Measurements from ENCODE around the gene WDPCP. TPM values are rescaled to one million over a fixed set of nuclear protein-coding genes. Genes with fewer than 3 reads are reported as not detected.
"Not testable (repeated sequence)": the region's sequence is repeated elsewhere in the genome, so short reads cannot be mapped to it uniquely, and the experiment has no call there.

Gene WDPCP
- total RNA-seq, 1 donor, result 14.5 TPM

- H3K4me1 ChIP-seq (ENCODE audit: insufficient read depth, low read length); H3K9me3 ChIP-seq (ENCODE audit: low read depth, low read length); H3K4me3 ChIP-seq (ENCODE audit: low read length); H3K27me3 ChIP-seq (ENCODE audit: insufficient read depth, low read length): not testable (repeated sequence)
Measured at GRCh38 chr2:63573726-63574345, 14.4 kb downstream of the WDPCP start.

DNA sequence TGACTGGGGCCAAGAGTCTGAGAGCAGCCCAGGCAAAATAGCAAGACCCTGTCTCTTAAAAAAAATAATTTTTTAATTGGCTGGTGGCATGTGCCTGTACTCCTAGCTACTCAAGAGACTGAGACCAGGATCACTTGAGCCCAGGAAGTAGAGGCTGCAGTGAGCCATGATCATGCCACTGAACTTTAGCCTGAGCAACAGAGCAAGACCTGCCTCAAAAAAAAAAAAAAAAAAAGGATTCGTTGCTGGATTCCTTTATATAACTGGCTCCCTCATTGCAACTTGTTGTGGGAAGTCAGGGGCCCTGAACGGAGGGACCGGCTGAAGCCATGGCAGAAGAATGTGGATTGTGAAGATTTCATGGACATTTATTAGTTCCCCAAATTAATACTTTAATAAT is 15.3 kb downstream of the WDPCP start:
- H3K4me3 ChIP-seq (ENCODE audit: low read length); H3K9me3 ChIP-seq (ENCODE audit: low read depth, low read length); H3K4me1 ChIP-seq (ENCODE audit: insufficient read depth, low read length); H3K27me3 ChIP-seq (ENCODE audit: insufficient read depth, low read length): not testable (repeated sequence)

DNA sequence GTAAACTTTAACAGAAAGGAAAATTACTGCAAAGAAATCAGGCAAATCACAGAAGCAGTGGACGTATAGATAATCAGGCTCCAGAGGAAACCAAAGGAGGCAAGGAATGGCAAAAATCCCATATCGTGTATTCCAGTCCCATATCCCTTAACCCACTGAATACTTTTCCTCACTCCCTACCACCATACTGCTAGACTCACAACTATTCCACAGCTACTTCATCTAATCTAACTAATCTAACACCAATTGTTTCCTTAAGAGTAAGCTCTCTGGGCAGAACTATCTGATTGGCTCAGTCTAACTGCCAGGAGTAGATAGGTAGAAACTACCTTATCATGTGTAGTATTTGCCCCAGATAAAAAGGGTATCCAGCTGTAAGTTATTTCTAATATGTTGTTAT is 16.3 kb downstream of the WDPCP start:
- no peaks in the 10 kb centered on the region for H3K27me3 ChIP-seq (ENCODE audit: insufficient read depth, low read length)
- H3K4me3 ChIP-seq (ENCODE audit: low read length), result no peak overlapping the region
- no peaks in the 10 kb centered on the region for H3K4me1 ChIP-seq (ENCODE audit: insufficient read depth, low read length)
- H3K9me3 ChIP-seq (ENCODE audit: low read depth, low read length), result no peaks in the 10 kb centered on the region

DNA sequence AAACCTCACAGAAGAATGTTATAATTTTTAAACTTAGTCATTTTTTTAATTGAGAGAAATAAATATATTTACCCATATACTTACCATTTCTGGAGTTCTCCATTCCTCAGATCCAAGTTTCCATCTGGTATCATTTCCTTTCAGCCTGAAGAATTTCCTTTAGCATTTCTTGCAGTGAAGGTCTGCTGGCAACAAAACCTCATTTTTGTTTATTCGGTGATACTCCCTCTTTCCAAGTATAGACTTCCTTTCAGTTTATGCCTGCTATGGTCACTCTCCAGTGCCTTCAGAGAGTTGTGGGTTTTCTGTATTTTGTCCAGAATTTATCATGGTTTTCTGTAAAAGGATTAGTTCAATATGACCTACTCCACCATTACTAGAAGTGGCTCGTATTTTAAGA is 17.0 kb downstream of the WDPCP start:
- H3K9me3 ChIP-seq (ENCODE audit: low read depth, low read length), result no peaks in the 10 kb centered on the region
- H3K27me3 ChIP-seq (ENCODE audit: insufficient read depth, low read length), result no peaks in the 10 kb centered on the region
- H3K4me1 ChIP-seq (ENCODE audit: insufficient read depth, low read length), result no peaks in the 10 kb centered on the region
- no peak overlapping the region for H3K4me3 ChIP-seq (ENCODE audit: low read length)

DNA sequence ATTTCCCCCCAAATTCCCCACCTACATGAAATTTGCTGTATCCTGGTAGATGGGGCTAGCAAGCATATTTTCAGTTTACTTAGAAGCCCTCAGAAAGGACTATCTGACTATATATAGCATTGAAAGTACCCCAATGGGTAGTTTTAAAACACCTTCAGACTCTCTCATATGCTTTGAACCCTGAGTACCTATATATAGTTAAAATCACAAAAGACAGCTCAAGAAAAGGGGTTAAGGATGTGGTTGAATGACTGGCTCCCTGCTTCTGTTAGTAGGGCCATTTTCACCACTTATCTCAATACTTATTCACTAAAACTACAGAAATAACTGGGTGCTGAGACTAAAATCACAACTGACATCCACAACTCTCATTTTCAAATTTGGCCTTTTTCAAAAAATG is 18.5 kb downstream of the WDPCP start:
- H3K4me3 ChIP-seq (ENCODE audit: low read length), result no peak overlapping the region
- no peaks in the 10 kb centered on the region for H3K9me3 ChIP-seq (ENCODE audit: low read depth, low read length)
- no peaks in the 10 kb centered on the region for H3K27me3 ChIP-seq (ENCODE audit: insufficient read depth, low read length)
- no peaks in the 10 kb centered on the region for H3K4me1 ChIP-seq (ENCODE audit: insufficient read depth, low read length)

- H3K27me3 ChIP-seq (ENCODE audit: insufficient read depth, low read length), result no peaks in the 10 kb centered on the region
- H3K4me1 ChIP-seq (ENCODE audit: insufficient read depth, low read length), result no peaks in the 10 kb centered on the region
- no peak overlapping the region for H3K4me3 ChIP-seq (ENCODE audit: low read length)
- H3K9me3 ChIP-seq (ENCODE audit: low read depth, low read length), result no peaks in the 10 kb centered on the region
Measured at GRCh38 chr2:63562751-63563150, 25.5 kb downstream of the WDPCP start.

DNA sequence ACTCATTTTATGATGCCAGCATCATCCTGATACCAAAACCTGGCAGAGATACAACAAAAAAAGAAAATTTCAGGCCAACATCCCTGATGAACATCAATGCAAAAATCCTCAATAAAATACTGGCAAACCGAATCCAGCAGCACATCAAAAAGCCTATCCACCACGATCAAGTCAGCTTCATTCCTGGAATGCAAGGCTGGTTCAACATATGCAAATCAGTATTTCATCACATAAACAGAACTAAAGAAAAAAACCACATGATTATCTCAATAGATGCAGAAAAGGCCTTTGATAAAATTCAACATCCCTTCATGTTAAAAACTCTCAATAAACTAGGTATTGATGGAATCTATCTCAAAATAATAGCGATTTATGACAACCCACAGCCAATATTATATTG is 29.4 kb downstream of the WDPCP start:
- not testable (repeated sequence) for H3K4me3 ChIP-seq (ENCODE audit: low read length); H3K9me3 ChIP-seq (ENCODE audit: low read depth, low read length)

DNA sequence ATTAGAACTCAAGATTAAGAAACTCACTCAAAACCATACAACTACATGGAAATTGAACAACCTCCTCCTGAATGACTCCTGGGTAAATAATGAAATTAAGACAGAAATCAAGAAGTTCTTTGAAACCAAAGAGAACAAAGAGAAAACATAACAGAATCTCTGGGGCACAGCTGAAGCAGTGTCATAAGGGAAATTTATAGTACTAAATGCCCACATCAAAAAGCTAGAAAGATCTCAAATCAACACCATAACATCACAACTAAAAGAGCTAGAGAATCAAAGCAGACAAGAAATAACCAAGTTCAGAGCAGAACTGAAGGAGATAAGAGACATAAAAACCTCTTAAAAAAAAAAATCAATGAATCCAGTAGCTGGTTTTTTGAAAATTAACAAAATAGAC is 30.5 kb downstream of the WDPCP start:
- not testable (repeated sequence) for H3K27me3 ChIP-seq (ENCODE audit: insufficient read depth, low read length); H3K4me3 ChIP-seq (ENCODE audit: low read length); H3K4me1 ChIP-seq (ENCODE audit: insufficient read depth, low read length); H3K9me3 ChIP-seq (ENCODE audit: low read depth, low read length)

More for the DNA sequence above, 29.4 kb downstream of the WDPCP start:
- H3K4me1 ChIP-seq (ENCODE audit: insufficient read depth, low read length); H3K27me3 ChIP-seq (ENCODE audit: insufficient read depth, low read length): not testable (repeated sequence)

GRCh38 chr2:63555931-63556330 is 32.3 kb downstream of the WDPCP start:
- H3K4me3 ChIP-seq (ENCODE audit: low read length), result no peak overlapping the region
- H3K27me3 ChIP-seq (ENCODE audit: insufficient read depth, low read length), result no peaks in the 10 kb centered on the region
- H3K4me1 ChIP-seq (ENCODE audit: insufficient read depth, low read length), result no peaks in the 10 kb centered on the region
- H3K9me3 ChIP-seq (ENCODE audit: low read depth, low read length), result peaks cover 6% of the 10 kb centered on the region

DNA sequence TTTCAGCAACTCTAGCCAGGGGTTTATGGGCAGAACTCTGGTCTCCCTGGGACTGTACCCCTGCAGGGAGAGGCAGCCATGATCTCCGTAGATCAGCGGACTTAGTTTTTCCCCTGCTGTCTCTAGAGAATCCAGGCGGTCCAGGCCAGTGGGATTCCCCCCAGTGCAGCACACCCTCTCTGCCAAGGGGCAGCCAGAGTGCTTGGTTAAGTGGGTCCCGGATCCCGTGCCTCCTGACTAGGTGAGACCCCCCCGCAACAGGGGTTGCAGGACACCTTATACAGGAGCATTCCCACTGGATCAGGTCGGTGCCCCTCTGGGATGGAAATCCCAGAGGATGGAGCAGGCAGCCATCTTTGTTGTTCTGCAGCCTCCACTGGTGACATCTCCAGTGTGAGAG is 33.0 kb downstream of the WDPCP start:
- Histone ChIP-seq H3K4me3 (ENCODE audit: low read length) (no peak overlapping the region), H3K4me1 (ENCODE audit: insufficient read depth, low read length) (no peaks in the 10 kb centered on the region), H3K9me3 (ENCODE audit: low read depth, low read length) (peaks cover 6% of the 10 kb centered on the region), H3K27me3 (ENCODE audit: insufficient read depth, low read length) (no peaks in the 10 kb centered on the region)

DNA sequence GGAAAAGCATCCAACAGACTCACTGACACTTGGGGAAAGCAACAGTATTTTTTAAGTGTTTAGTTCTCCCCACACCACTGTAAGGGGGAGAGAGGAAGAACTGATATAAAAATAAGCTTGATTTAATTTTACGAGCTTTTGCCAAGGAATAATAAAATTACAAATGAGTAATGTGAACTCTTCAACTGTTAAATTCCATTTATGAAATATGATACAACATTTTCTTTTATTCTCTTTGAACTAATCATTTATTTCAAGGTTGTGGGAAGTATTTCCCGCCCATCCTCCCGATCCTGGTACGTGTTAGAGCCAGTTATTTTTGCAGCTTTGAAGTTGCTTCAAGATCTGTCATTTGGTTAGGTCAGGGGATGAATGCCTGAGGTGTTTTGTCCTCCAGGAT is 35.2 kb downstream of the WDPCP start:
- Histone ChIP-seq H3K9me3 (ENCODE audit: low read depth, low read length) (peaks cover 6% of the 10 kb centered on the region), H3K27me3 (ENCODE audit: insufficient read depth, low read length) (no peaks in the 10 kb centered on the region), H3K4me1 (ENCODE audit: insufficient read depth, low read length) (no peaks in the 10 kb centered on the region), H3K4me3 (ENCODE audit: low read length) (no peak overlapping the region)

- Histone ChIP-seq H3K27me3 (ENCODE audit: insufficient read depth, low read length) (no peaks in the 10 kb centered on the region), H3K4me1 (ENCODE audit: insufficient read depth, low read length) (no peaks in the 10 kb centered on the region), H3K9me3 (ENCODE audit: low read depth, low read length) (no peaks in the 10 kb centered on the region), H3K4me3 (ENCODE audit: low read length) (no peak overlapping the region)
Measured at GRCh38 chr2:63545023-63545422, 43.3 kb downstream of the WDPCP start.

DNA sequence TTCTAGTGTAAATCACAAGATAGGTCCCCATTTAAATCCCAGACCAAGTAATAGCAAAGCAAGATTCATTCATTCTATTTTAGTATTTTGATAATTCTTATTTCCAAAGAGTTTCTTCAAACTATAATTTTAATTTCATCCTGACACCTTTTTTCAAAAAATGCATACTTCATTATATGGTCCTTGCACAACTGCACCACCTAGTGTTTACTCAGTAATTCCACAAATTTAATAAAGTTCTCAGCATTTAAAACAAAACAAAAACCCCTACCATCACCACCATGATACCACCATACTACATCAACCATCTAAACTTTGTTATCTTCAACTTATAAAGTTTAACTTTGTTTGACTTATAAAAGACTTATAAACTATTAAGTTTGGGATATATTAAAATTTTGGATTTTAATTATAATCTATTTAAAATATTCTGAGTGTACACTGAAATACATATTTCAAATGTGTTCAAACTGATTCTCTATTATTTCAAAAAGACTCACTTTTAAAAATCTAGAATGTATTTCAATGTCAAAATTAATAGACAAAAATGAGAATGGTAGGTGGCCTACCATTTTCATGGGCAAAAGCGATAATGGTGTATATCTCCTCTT is 44.2 kb downstream of the WDPCP start:
- H3K4me1 ChIP-seq (ENCODE audit: insufficient read depth, low read length), result no peaks in the 10 kb centered on the region
- H3K27me3 ChIP-seq (ENCODE audit: insufficient read depth, low read length), result no peaks in the 10 kb centered on the region
- no peaks in the 10 kb centered on the region for H3K9me3 ChIP-seq (ENCODE audit: low read depth, low read length)
- no peak overlapping the region for H3K4me3 ChIP-seq (ENCODE audit: low read length)

GRCh38 chr2:63539416-63540162 is 48.7 kb downstream of the WDPCP start:
- H3K4me3 ChIP-seq (ENCODE audit: low read length), result no peak overlapping the region
- no peaks in the 10 kb centered on the region for H3K9me3 ChIP-seq (ENCODE audit: low read depth, low read length)
- H3K27me3 ChIP-seq (ENCODE audit: insufficient read depth, low read length), result no peaks in the 10 kb centered on the region
- H3K4me1 ChIP-seq (ENCODE audit: insufficient read depth, low read length), result no peaks in the 10 kb centered on the region

DNA sequence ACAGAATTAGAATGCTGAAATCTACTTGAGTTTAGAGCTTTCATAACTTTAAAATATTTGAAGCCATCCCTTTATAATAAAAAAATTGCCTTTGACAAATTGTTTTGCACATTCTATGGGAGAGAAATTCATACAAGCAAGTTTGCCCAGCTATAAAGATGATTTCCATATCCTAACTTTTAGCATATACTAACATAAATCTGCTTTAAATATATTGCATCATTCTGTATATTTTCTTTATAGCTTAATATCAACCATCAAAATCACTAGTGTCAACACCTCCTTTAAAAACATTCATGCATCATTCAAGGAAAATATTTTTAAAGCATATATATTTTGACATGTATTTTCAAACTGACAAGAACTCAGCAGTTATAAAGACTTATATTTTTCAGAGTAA is 49.9 kb downstream of the WDPCP start:
- Histone ChIP-seq H3K4me1 (ENCODE audit: insufficient read depth, low read length) (no peaks in the 10 kb centered on the region), H3K27me3 (ENCODE audit: insufficient read depth, low read length) (no peaks in the 10 kb centered on the region), H3K9me3 (ENCODE audit: low read depth, low read length) (no peaks in the 10 kb centered on the region), H3K4me3 (ENCODE audit: low read length) (no peak overlapping the region)

DNA sequence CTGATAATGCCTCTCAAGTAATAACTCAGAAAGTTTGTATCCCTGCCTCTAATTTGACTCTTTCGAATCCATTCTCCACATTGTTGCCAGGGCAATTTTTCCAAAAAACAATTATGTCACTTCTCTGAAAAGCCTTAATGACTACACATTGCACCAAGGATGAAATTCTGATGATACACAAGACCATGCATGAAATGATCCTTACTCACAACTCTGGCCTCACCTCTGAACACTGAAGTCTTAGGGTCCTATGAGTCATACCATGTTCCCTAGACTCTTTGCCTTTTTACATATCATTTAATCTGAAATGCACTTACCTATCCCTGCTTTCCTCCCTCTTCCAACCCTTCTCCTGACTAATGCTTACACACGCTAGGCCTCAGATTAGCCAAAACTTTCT is 51.0 kb downstream of the WDPCP start:
- Histone ChIP-seq H3K4me3 (ENCODE audit: low read length) (no peak overlapping the region), H3K27me3 (ENCODE audit: insufficient read depth, low read length) (no peaks in the 10 kb centered on the region), H3K4me1 (ENCODE audit: insufficient read depth, low read length) (no peaks in the 10 kb centered on the region), H3K9me3 (ENCODE audit: low read depth, low read length) (no peaks in the 10 kb centered on the region)

Data from mononuclear cell (primary cell).